OCI-LY7 (cell line): ENCODE data around the gene IER3. TPM values are rescaled to one million over a fixed set of nuclear protein-coding genes. Genes with fewer than 3 reads are reported as not detected.
A peak's percentile ranks its signal among the peaks of the same experiment; 100 is the strongest.

Source experiments
- BruUV-seq: library from RNA; stranded (reverse); fragments of 400-500 nt; replicated peaks from 2 replicates; lab custom pipeline; 2021; lab: Mats Ljungman, UMichigan
- CTCF ChIA-PET: fragments of 300-600 bp; sonication (Branson Sonifier 250); formaldehyde crosslinking; loops from one replicate; lab custom pipeline; 2022; ENCODE audit warnings: antibody characterized with exemption; ENCODE audit not compliant: unreplicated experiment; lab: Charles Lee
- POLR2A ChIA-PET: fragments of 300-600 bp; sonication (Branson Sonifier 250); formaldehyde crosslinking; loops from one replicate; lab custom pipeline; 2022; ENCODE audit warnings: antibody characterized with exemption; lab: Charles Lee
- DNase-seq: peaks from one replicate; pipeline ENCODE4 v3.0.0-alpha.2; 2015; ENCODE audit warnings: low spot score
- H2AFZ ChIP-seq: fragments of 200-600 bp; sonication (generic), shearing (Covaris generic); 2 replicates; pipeline ENCODE4 v1.6.1; 2014; ENCODE audit warnings: mild to moderate bottlenecking, antibody characterized with exemption, low read length, moderate library complexity
- H3K27ac ChIP-seq: fragments of 200-600 bp; sonication (generic); 2 replicates; pipeline ENCODE4 v1.5.1; 2014; ENCODE audit warnings: mixed run types, low read depth, mild to moderate bottlenecking, moderate library complexity, low read length, inconsistent platforms; ENCODE audit not compliant: poor library complexity, severe bottlenecking
- H3K36me3 ChIP-seq: fragments of 200-600 bp; sonication (generic); 2 replicates; pipeline ENCODE4 v1.6.1; 2014; ENCODE audit warnings: mild to moderate bottlenecking, antibody characterized with exemption, low read length, moderate library complexity, mixed read lengths; ENCODE audit not compliant: insufficient read depth
- H3K4me1 ChIP-seq: fragments of 200-600 bp; sonication (generic); 2 replicates; pipeline ENCODE4 v1.5.1; 2014; ENCODE audit warnings: mild to moderate bottlenecking, low read length; ENCODE audit not compliant: insufficient read depth, poor library complexity, severe bottlenecking
- H3K4me2 ChIP-seq: fragments of 200-600 bp; sonication (generic); 2 replicates; pipeline ENCODE4 v1.6.1; 2014; ENCODE audit warnings: mild to moderate bottlenecking, low read length
- H3K4me3 ChIP-seq: fragments of 200-600 bp; sonication (generic); 2 replicates; pipeline ENCODE4 v1.5.1; 2014; ENCODE audit warnings: mild to moderate bottlenecking, low read depth, low read length; ENCODE audit not compliant: poor library complexity, severe bottlenecking
- H3K79me2 ChIP-seq: fragments of 200-600 bp; sonication (generic); 2 replicates; pipeline ENCODE4 v1.6.1; 2016; ENCODE audit warnings: low read depth, mild to moderate bottlenecking, low read length, moderate library complexity, mixed read lengths; ENCODE audit not compliant: insufficient read depth
- H3K9me2 ChIP-seq: fragments of 200-600 bp; sonication (generic); 2 replicates; pipeline ENCODE4 v1.6.1; 2016; ENCODE audit warnings: mild to moderate bottlenecking, low read length, mixed read lengths; ENCODE audit not compliant: insufficient read depth
- H3K9me3 ChIP-seq: fragments of 200-600 bp; sonication (generic); 2 replicates; pipeline ENCODE4 v1.6.1; 2014; ENCODE audit warnings: mild to moderate bottlenecking, mixed run types, low read length, mixed read lengths
- H4K20me1 ChIP-seq: fragments of 200-600 bp; sonication (generic); 2 replicates; pipeline ENCODE4 v1.6.1; 2014; ENCODE audit warnings: mild to moderate bottlenecking, antibody characterized with exemption, low read length, moderate library complexity, mixed read lengths; ENCODE audit not compliant: insufficient read depth
- CTCF ChIP-seq: fragments of 200-600 bp; sonication (generic); conservative IDR thresholded peaks from 2 replicates; pipeline ENCODE4 v1.5.1; 2014; ENCODE audit warnings: mild to moderate bottlenecking, antibody characterized with exemption, low read length, moderate library complexity, mixed read lengths
- EZH2phosphoT487 ChIP-seq: fragments of 200-600 bp; sonication (generic); IDR thresholded peaks from 2 replicates; pipeline ENCODE4 v1.6.1; 2018; ENCODE audit warnings: low read depth, borderline replicate concordance, mild to moderate bottlenecking, mixed run types, antibody characterized with exemption, low read length, moderate library complexity, mixed read lengths
- intact Hi-C: fragments of 100-400 bp; cut with micrococcal nuclease; formaldehyde crosslinking; loops from one replicate; pipeline ENCODE4 v1.10.0; 2022; ENCODE audit not compliant: unreplicated experiment
- total RNA-seq, 2 experiments: library from RNA; depleted of rRNA in 1 of 2; stranded (reverse); fragments of >200 nt in 1 of 2; shearing (Covaris generic) in 1 of 2; gene quantifications; 2 replicates each; pipeline ENCODE4 v1.2.3, GENCODE V29; 2014 to 2022

Gene IER3
- total RNA-seq, 2 experiments from 2014 or later = 1.3 to 2.8 TPM

DNA sequence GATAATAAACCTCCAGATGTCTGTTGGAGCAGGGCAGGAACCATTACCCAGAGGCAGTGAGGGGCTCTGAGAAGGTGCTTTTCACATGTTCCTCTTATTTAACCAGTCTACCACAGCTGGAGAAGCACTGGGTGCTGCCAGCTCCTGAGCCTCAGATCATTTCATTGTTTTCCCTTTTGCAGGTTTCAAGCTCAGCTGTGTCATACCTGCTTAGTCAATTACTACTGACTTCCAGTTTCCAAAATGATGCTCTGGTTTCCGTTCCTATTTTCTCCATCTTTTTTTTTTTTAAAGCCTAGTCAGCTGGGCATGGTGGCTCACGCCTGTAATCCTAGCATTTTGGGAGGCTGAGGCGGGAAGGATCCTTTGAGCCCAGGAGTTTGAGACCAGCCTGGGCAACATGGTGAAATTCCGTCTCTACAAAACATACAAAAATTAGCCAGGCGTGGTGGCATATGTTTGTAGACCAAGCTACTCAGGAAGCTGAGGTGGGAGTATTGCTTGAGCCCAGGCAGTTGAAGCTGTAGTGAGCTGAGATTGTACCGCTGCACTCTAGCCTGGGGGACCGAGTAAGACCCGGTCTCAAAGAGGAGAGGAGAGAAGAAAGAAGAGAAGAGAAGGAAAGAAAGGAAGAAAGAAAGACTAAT, 8.6 kb downstream of the IER3 start:
- POLR2A ChIA-PET = interaction anchor here (0.8 kb wide), 1 partner anchor 421 kb away, joined by 5 read pairs; no protein-coding TSS in a partner anchor
- DNase-seq = peak; percentile 21
- Histone ChIP-seq H4K20me1 (no peaks in the 10 kb centered on the region), H3K9me3 (no peaks in the 10 kb centered on the region), H3K9me2 (no peaks in the 10 kb centered on the region), H2AFZ (no peak overlapping the region), H3K36me3 (peaks cover 65% of the 10 kb centered on the region), H3K4me1 (peaks cover 18% of the 10 kb centered on the region), H3K79me2 (no peaks in the 10 kb centered on the region), H3K4me2 (no peak overlapping the region), H3K4me3 (no peak overlapping the region), H3K27ac (no peak overlapping the region)
- TF ChIP-seq EZH2phosphoT487 = no peak
- TF ChIP-seq CTCF = no peak
- intact Hi-C loops = no loop called here
- no TSS peak for BruUV-seq
- CTCF ChIA-PET = no interaction called here

GRCh38 chr6:30732237-30732943, 12.0 kb downstream of the IER3 start:
- no peak for TF ChIP-seq CTCF
- no peak for TF ChIP-seq EZH2phosphoT487
- no peaks in the 10 kb centered on the region for H3K9me2 ChIP-seq
- intact Hi-C loops = loop anchor here (5.0 kb wide), 2 partner anchors 190 to 250 kb away; no protein-coding TSS in a partner anchor
- H3K9me3 ChIP-seq = no peaks in the 10 kb centered on the region
- H2AFZ ChIP-seq = no peak overlapping the region
- no TSS peak for BruUV-seq
- H3K79me2 ChIP-seq = no peaks in the 10 kb centered on the region
- no peak for DNase-seq
- peaks cover 36% of the 10 kb centered on the region for H3K4me1 ChIP-seq
- POLR2A ChIA-PET = interaction anchor here (0.6 to 1.9 kb wide), 3 partner anchors 54 to 183 kb away, joined by 4 to 9 read pairs (median 4); no protein-coding TSS in a partner anchor
- no peak overlapping the region for H3K27ac ChIP-seq
- H3K36me3 ChIP-seq = peaks cover 56% of the 10 kb centered on the region
- CTCF ChIA-PET = no interaction called here
- no peak overlapping the region for H3K4me2 ChIP-seq
- no peaks in the 10 kb centered on the region for H4K20me1 ChIP-seq
- no peak overlapping the region for H3K4me3 ChIP-seq
